ENCODE data around the gene FLNB.
A peak's percentile ranks its signal among the peaks of the same experiment; 100 is the strongest.

DNA sequence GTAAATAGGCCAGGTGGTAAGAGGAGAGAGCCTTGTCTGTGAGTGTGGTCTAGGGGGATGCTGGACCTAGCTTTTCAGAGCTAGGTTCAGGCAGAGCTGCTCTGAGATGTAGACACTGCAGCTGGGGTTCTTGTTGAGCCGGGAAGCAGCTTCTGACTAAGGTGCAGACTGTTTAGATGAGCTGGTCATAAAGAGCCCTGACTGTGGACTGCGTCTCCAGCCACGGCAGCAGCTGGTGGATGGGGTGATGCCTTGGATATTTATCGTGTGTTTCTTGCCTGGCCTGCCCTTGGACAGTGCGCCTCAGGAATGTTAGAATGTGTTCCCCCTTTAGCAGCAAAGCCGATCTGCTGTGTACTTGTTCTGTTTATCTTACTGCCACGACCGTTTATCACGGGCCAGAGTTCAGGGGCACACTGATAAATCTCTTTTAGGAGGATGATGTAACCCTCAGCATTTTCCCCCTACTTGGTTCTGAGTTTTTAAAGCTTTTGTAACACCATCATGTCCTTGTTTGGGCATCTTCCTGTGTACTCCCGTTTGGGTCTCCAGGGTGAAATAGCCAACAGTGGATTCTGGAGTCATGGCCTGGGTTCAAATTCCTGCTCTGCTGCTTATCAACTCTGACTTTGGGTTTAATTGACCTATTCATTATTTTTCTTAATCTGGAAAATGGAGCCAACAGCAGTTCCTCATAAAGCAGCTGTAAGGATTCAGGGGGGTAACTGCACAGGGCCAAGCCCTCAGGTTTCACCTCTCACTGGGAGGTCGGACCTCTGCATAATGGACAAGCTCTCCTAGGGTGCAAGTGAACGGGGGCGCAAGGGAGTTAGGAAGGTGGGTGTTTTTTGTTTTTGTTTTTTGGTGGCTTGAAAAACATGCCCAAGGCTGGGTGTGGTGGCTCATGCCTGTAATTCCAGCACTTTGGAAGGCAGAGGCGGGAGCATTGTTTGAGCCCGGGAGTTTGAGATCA is 51.4 kb downstream of the FLNB start:
- no peak for TF ChIP-seq CTCF (IDR thresholded peaks at IDR 0.05)
- TF ChIP-seq POLR2A (IDR thresholded peaks at IDR 0.05; ENCODE audit: low read depth): no peak
- peak; percentile 57 to 82 for TF ChIP-seq POLR2AphosphoS5 (IDR thresholded peaks at IDR 0.05)
- TF ChIP-seq EP300 (IDR thresholded peaks at IDR 0.05): no peak

Measured in esophagus muscularis mucosa (tissue), 4 donors.